Erythroblast (primary cell): ENCODE measurements around the gene MYH4.

Experiments
- GATA1 ChIP-seq: IDR thresholded peaks from 2 replicates; pipeline ENCODE4 v1.6.1; 2011; ENCODE audit warnings: low read depth, mild to moderate bottlenecking, control low read depth, low read length, moderate library complexity
- POLR2A ChIP-seq: IDR thresholded peaks from 2 replicates; pipeline ENCODE4 v1.6.1; 2011; ENCODE audit warnings: mild to moderate bottlenecking, low read length

DNA sequence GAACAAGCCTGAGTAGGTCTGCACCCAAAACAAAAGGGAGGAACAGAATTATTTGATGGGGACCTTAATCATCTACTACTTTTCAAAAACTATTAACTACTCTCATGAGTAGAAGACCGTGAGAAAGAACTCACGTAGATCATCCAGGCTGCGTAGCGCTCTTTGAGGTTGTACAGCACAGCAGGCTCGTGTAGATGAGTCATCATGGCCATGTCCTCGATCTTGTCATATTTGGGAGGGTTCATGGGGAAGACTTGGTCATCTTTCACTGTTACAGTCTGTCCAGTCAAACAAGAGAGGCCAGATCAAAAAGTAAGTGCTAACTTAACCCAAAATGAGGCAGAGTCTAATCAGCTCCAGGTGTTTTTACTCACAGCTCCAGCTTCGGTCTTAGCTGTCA lies 46.7 kb upstream of the MYH4 start:
- TF ChIP-seq POLR2A, result no peak
- TF ChIP-seq GATA1, result no peak
